ENCODE results near the gene WDR55.
"Not testable (repeated sequence)": the region's sequence is repeated elsewhere in the genome, so short reads cannot be mapped to it uniquely, and the experiment has no call there.

GRCh38 chr5:140721395-140721794 lies 56.7 kb downstream of the WDR55 start:
- TF ChIP-seq CTCF, POLR2A, EP300 (IDR thresholded peaks at IDR 0.05): not testable (repeated sequence)

Data from tibial nerve (tissue), 4 donors.